Liver (tissue), 9 donors: Measurements from ENCODE around the gene MED4. TPM values are rescaled to one million over a fixed set of nuclear protein-coding genes. Genes with fewer than 3 reads are reported as not detected.

Source experiments
- DNase-seq: peaks from one replicate; pipeline ENCODE4 v3.0.0-alpha.2; 2017; ENCODE audit warnings: low spot score
- H3K27ac ChIP-seq, 2 donors: one replicate each; pipeline ENCODE4 v1.7.0; 2013; ENCODE audit warnings: inconsistent platforms in 2 of 2, low read length in 2 of 2, control low read depth in 1 of 2, low read depth in 1 of 2, mild to moderate bottlenecking in 1 of 2
- H3K27me3 ChIP-seq, 4 donors: one replicate each; pipeline versions ENCODE4 v1.6.1 to v1.7.0; 2013; ENCODE audit warnings: low read length in 3 of 4, inconsistent platforms in 1 of 4, mild to moderate bottlenecking in 1 of 4, moderate library complexity in 1 of 4; ENCODE audit not compliant: control insufficient read depth in 4 of 4, insufficient read depth in 4 of 4
- H3K36me3 ChIP-seq, 4 donors: one replicate each; pipeline versions ENCODE4 v1.6.1 to v1.7.0; 2013; ENCODE audit warnings: low read length in 3 of 4, mild to moderate bottlenecking in 3 of 4, low read depth in 1 of 4, moderate library complexity in 1 of 4; ENCODE audit not compliant: control insufficient read depth in 4 of 4, insufficient read depth in 3 of 4
- H3K4me1 ChIP-seq, 4 donors: one replicate each; pipeline versions ENCODE4 v1.6.1 to v1.7.0; 2013; ENCODE audit warnings: low read length in 3 of 4, mild to moderate bottlenecking in 3 of 4, moderate library complexity in 1 of 4; ENCODE audit not compliant: control insufficient read depth in 4 of 4, insufficient read depth in 4 of 4
- H3K4me3 ChIP-seq, 3 donors: one replicate each; pipeline versions ENCODE4 v1.6.1 to v1.7.0; 2013; ENCODE audit warnings: low read length in 3 of 3, control low read depth in 1 of 3, low read depth in 1 of 3, mild to moderate bottlenecking in 1 of 3
- H3K9ac ChIP-seq, 2 donors: one replicate each; pipeline ENCODE4 v1.7.0; 2013; ENCODE audit warnings: low read length in 2 of 2, mild to moderate bottlenecking in 2 of 2, moderate library complexity in 2 of 2, control low read depth in 1 of 2, low read depth in 1 of 2
- H3K9me3 ChIP-seq, 4 donors: one replicate each; pipeline versions ENCODE4 v1.6.1 to v1.7.0; 2013; ENCODE audit warnings: low read length in 3 of 4; ENCODE audit not compliant: control insufficient read depth in 4 of 4
- EGR1 ChIP-seq, 2 donors: IDR thresholded peaks; 2 replicates each; pipeline ENCODE4 v1.6.1; 2016 to 2018; ENCODE audit warnings: antibody characterized with exemption in 2 of 2, low read depth in 2 of 2
- FOXA1 ChIP-seq: IDR thresholded peaks from 2 replicates; pipeline ENCODE4 v1.6.1; 2016; ENCODE audit warnings: antibody characterized with exemption
- FOXA2 ChIP-seq: IDR thresholded peaks from 2 replicates; pipeline ENCODE4 v1.6.1; 2016; ENCODE audit warnings: antibody characterized with exemption
- GABPA ChIP-seq, 2 donors: IDR thresholded peaks in 1 of 2; conservative IDR thresholded peaks in 1 of 2; 2 replicates each; pipeline ENCODE4 v1.6.1; 2016; ENCODE audit warnings: antibody characterized with exemption in 2 of 2, mild to moderate bottlenecking in 1 of 2, moderate library complexity in 1 of 2
- HNF4A ChIP-seq, 2 donors: conservative IDR thresholded peaks; 2 replicates each; pipeline ENCODE4 v1.6.1; 2016; ENCODE audit warnings: antibody characterized with exemption in 2 of 2, mild to moderate bottlenecking in 2 of 2
- HNF4G ChIP-seq: IDR thresholded peaks from 2 replicates; pipeline ENCODE4 v1.6.1; 2016; ENCODE audit warnings: antibody characterized with exemption
- JUND ChIP-seq, 2 donors: IDR thresholded peaks; 2 replicates each; pipeline ENCODE4 v1.6.1; 2016; ENCODE audit warnings: antibody characterized with exemption in 2 of 2
- NR2F2 ChIP-seq: IDR thresholded peaks from 2 replicates; pipeline ENCODE4 v1.6.1; 2016; ENCODE audit warnings: antibody characterized with exemption
- RAD21 ChIP-seq, 2 donors: IDR thresholded peaks; 2 replicates each; pipeline ENCODE4 v1.6.1; 2016; ENCODE audit warnings: antibody characterized with exemption in 2 of 2, mild to moderate bottlenecking in 2 of 2
- RXRA ChIP-seq, 2 donors: IDR thresholded peaks; 2 replicates each; pipeline ENCODE4 v1.6.1; 2017 to 2018; ENCODE audit warnings: antibody characterized with exemption in 2 of 2, mild to moderate bottlenecking in 1 of 2
- SP1 ChIP-seq: IDR thresholded peaks from 2 replicates; pipeline ENCODE4 v1.6.1; 2018; ENCODE audit warnings: antibody characterized with exemption, mild to moderate bottlenecking
- TAF1 ChIP-seq: conservative IDR thresholded peaks from 2 replicates; pipeline ENCODE4 v1.6.1; 2016; ENCODE audit warnings: antibody characterized with exemption, mild to moderate bottlenecking
- YY1 ChIP-seq: IDR thresholded peaks from 2 replicates; pipeline ENCODE4 v1.6.1; 2016; ENCODE audit warnings: antibody characterized with exemption, mild to moderate bottlenecking
- whole genome bisulfite sequencing: extraction: QIAGEN DNeasy Blood & Tissue Kit; methylation state at CpG from one replicate; pipeline ENCODE4 v1.1.7; 2013; 5-methylcytosine and 5-hydroxymethylcytosine counted together
- polyA plus RNA-seq, 2 donors: library from polyadenylated mRNA; stranded (reverse) in 1 of 2; unstranded in 1 of 2; fragments of 200-250 nt in 1 of 2; fragments of >200 nt in 1 of 2; fragmentation: Nextera tagmentation in 1 of 2; extraction: Ambion mirVana in 1 of 2; gene quantifications; one replicate each; pipeline versions ENCODE4 v1.2.1 to v1.2.3, GENCODE V29; 2013 to 2015
- total RNA-seq, 2 donors: library from RNA; depleted of rRNA; stranded (reverse); fragments of >200 nt; gene quantifications; one replicate each; pipeline ENCODE4 v1.2.3, GENCODE V29; 2014
- TF ChIP-seq, protein P1 (sequence below): IDR thresholded peaks from 2 replicates; pipeline ENCODE4 v1.6.1; 2016; ENCODE audit warnings: antibody characterized with exemption
- TF ChIP-seq, protein P2 (sequence below): fragments of 150-350 bp; IDR thresholded peaks from 2 replicates; pipeline ENCODE4 v1.5.1; 2017; ENCODE audit warnings: improper control_type of control experiment, low read depth, low read length; ENCODE audit not compliant: missing input control
- TF ChIP-seq, protein P3 (sequence below): IDR thresholded peaks from 2 replicates; pipeline ENCODE4 v1.6.1; 2016; ENCODE audit warnings: antibody characterized with exemption
- TF ChIP-seq, protein P4 (sequence below): IDR thresholded peaks from 2 replicates; pipeline ENCODE4 v1.6.1; 2016; ENCODE audit warnings: antibody characterized with exemption, mild to moderate bottlenecking
- TF ChIP-seq, protein P5 (sequence below): IDR thresholded peaks from 2 replicates; pipeline ENCODE4 v1.6.1; 2016; ENCODE audit warnings: antibody characterized with exemption
- donor health status: healthy.
- donor health status: healthy.
- donor health status: healthy.
- donor health status: healthy.
- donor health status: healthy.

MED4 gene
- total and polyA plus RNA-seq, 4 donors = 18.2 to 32.4 (median 22.6) TPM

GRCh38 chr13:48132961-48133360 lies 38.1 kb upstream of the MED4 start:
- Histone ChIP-seq H3K4me3 (no peak overlapping the region), H3K36me3 (no peaks in the 10 kb centered on the region), H3K9ac (no peak overlapping the region), H3K27ac (no peak overlapping the region), H3K27me3 (no peaks in the 10 kb centered on the region), H3K9me3 (no peaks in the 10 kb centered on the region), H3K4me1 (no peaks in the 10 kb centered on the region)
- TF ChIP-seq FOXA2 (no peak), TAF1 (no peak), JUND (IDR thresholded peaks at IDR 0.05) (no peak), NR2F2 (no peak), RAD21 (IDR thresholded peaks at IDR 0.05) (no peak), HNF4G (no peak), GABPA (IDR thresholded peaks at IDR 0.05 in 1 of 2, conservative IDR thresholded peaks at IDR 0.05 in 1 of 2) (no peak), YY1 (no peak), FOXA1 (no peak), SP1 (no peak), HNF4A (conservative IDR thresholded peaks at IDR 0.05) (no peak), RXRA (IDR thresholded peaks at IDR 0.05) (no peak), EGR1 (IDR thresholded peaks at IDR 0.05; ENCODE audit: low read depth in 2 of 2) (no peak)
- TF ChIP-seq, protein P1, sequence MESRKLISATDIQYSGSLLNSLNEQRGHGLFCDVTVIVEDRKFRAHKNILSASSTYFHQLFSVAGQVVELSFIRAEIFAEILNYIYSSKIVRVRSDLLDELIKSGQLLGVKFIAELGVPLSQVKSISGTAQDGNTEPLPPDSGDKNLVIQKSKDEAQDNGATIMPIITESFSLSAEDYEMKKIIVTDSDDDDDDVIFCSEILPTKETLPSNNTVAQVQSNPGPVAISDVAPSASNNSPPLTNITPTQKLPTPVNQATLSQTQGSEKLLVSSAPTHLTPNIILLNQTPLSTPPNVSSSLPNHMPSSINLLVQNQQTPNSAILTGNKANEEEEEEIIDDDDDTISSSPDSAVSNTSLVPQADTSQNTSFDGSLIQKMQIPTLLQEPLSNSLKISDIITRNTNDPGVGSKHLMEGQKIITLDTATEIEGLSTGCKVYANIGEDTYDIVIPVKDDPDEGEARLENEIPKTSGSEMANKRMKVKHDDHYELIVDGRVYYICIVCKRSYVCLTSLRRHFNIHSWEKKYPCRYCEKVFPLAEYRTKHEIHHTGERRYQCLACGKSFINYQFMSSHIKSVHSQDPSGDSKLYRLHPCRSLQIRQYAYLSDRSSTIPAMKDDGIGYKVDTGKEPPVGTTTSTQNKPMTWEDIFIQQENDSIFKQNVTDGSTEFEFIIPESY = no peak
- TF ChIP-seq, protein P2, sequence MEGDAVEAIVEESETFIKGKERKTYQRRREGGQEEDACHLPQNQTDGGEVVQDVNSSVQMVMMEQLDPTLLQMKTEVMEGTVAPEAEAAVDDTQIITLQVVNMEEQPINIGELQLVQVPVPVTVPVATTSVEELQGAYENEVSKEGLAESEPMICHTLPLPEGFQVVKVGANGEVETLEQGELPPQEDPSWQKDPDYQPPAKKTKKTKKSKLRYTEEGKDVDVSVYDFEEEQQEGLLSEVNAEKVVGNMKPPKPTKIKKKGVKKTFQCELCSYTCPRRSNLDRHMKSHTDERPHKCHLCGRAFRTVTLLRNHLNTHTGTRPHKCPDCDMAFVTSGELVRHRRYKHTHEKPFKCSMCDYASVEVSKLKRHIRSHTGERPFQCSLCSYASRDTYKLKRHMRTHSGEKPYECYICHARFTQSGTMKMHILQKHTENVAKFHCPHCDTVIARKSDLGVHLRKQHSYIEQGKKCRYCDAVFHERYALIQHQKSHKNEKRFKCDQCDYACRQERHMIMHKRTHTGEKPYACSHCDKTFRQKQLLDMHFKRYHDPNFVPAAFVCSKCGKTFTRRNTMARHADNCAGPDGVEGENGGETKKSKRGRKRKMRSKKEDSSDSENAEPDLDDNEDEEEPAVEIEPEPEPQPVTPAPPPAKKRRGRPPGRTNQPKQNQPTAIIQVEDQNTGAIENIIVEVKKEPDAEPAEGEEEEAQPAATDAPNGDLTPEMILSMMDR = no peak
- TF ChIP-seq, protein P3, sequence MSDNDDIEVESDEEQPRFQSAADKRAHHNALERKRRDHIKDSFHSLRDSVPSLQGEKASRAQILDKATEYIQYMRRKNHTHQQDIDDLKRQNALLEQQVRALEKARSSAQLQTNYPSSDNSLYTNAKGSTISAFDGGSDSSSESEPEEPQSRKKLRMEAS = no peak
- TF ChIP-seq, protein P4, sequence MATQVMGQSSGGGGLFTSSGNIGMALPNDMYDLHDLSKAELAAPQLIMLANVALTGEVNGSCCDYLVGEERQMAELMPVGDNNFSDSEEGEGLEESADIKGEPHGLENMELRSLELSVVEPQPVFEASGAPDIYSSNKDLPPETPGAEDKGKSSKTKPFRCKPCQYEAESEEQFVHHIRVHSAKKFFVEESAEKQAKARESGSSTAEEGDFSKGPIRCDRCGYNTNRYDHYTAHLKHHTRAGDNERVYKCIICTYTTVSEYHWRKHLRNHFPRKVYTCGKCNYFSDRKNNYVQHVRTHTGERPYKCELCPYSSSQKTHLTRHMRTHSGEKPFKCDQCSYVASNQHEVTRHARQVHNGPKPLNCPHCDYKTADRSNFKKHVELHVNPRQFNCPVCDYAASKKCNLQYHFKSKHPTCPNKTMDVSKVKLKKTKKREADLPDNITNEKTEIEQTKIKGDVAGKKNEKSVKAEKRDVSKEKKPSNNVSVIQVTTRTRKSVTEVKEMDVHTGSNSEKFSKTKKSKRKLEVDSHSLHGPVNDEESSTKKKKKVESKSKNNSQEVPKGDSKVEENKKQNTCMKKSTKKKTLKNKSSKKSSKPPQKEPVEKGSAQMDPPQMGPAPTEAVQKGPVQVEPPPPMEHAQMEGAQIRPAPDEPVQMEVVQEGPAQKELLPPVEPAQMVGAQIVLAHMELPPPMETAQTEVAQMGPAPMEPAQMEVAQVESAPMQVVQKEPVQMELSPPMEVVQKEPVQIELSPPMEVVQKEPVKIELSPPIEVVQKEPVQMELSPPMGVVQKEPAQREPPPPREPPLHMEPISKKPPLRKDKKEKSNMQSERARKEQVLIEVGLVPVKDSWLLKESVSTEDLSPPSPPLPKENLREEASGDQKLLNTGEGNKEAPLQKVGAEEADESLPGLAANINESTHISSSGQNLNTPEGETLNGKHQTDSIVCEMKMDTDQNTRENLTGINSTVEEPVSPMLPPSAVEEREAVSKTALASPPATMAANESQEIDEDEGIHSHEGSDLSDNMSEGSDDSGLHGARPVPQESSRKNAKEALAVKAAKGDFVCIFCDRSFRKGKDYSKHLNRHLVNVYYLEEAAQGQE = no peak
- TF ChIP-seq, protein P5, sequence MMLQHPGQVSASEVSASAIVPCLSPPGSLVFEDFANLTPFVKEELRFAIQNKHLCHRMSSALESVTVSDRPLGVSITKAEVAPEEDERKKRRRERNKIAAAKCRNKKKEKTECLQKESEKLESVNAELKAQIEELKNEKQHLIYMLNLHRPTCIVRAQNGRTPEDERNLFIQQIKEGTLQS = no peak
- no peak for DNase-seq
- WGBS = 77% methylated on average over 3 of the region's 3 CpGs
